DMS 273 treated with DMSO at 0.1 percent for 48 hours (cell line): ENCODE results near the gene LDB1.
A peak's percentile ranks its signal among the peaks of the same experiment; 100 is the strongest.

Experiments used
- DNase-seq: peaks from one replicate; lab custom pipeline; 2025; lab: John Stamatoyannopoulos, UW

Gene LDB1

GRCh38 chr10:102113261-102113955 lies 6.8 kb downstream of the LDB1 start:
- DNase-seq, result no peak

GRCh38 chr10:102112210-102112817 lies 7.9 kb downstream of the LDB1 start:
- no peak for DNase-seq

GRCh38 chr10:102111276-102111675 lies 8.9 kb downstream of the LDB1 start:
- DNase-seq, result no peak

- no peak for DNase-seq
Measured at GRCh38 chr10:102109166-102110116, 10.7 kb downstream of the LDB1 start.

- DNase-seq, result no peak
Measured at GRCh38 chr10:102106998-102107397, 13.2 kb downstream of the LDB1 start.

GRCh38 chr10:102102421-102102820 lies 17.7 kb downstream of the LDB1 start:
- no peak for DNase-seq

- no peak for DNase-seq
Measured at GRCh38 chr10:102101152-102101551, 19.0 kb downstream of the LDB1 start.

- no peak for DNase-seq
Measured at GRCh38 chr10:102096449-102096848, 23.7 kb downstream of the LDB1 start.

GRCh38 chr10:102090772-102091171 lies 29.4 kb downstream of the LDB1 start:
- no peak for DNase-seq

- DNase-seq, result no peak
Measured at GRCh38 chr10:102086196-102086595, 34.0 kb downstream of the LDB1 start.

- DNase-seq, result no peak
Measured at GRCh38 chr10:102085336-102085735, 34.8 kb downstream of the LDB1 start.

- no peak for DNase-seq
Measured at GRCh38 chr10:102083541-102083940, 36.6 kb downstream of the LDB1 start.

- peak; percentile 25 for DNase-seq
Measured at GRCh38 chr10:102072673-102073527, 47.3 kb downstream of the LDB1 start.

- DNase-seq, result no peak
Measured at GRCh38 chr10:102069071-102069470, 51.1 kb downstream of the LDB1 start.

- DNase-seq, result no peak
Measured at GRCh38 chr10:102068216-102068615, 52.0 kb downstream of the LDB1 start.

- DNase-seq, result no peak
Measured at GRCh38 chr10:102067091-102067916, 52.9 kb downstream of the LDB1 start.

GRCh38 chr10:102066399-102067088 lies 53.6 kb downstream of the LDB1 start:
- DNase-seq, result no peak

- DNase-seq, result no peak
Measured at GRCh38 chr10:102065561-102066398, 54.4 kb downstream of the LDB1 start.

GRCh38 chr10:102064868-102065560 lies 55.2 kb downstream of the LDB1 start, which contains the start of gene HPS6:
HPS6 (plus strand) TSS chr10:102065349; CDS start chr10:102065475, 126 bp downstream.
- peak; percentile 21 for DNase-seq
